Dermis blood vessel endothelial cell (primary cell): ENCODE results near the gene COA1. TPM values are rescaled to one million over a fixed set of nuclear protein-coding genes. Genes with fewer than 3 reads are reported as not detected.
"Not testable (repeated sequence)": the region's sequence is repeated elsewhere in the genome, so short reads cannot be mapped to it uniquely, and the experiment has no call there.

ENCODE experiments used
- DNase-seq: peaks from one replicate; pipeline ENCODE4 v3.0.0; 2010
- total RNA-seq: library from RNA; depleted of rRNA; stranded (reverse); fragments of >200 nt; gene quantifications from 2 replicates; pipeline ENCODE4 v1.2.3, GENCODE V29; 2014

Gene COA1
- total RNA-seq, 1 donor from 2014 or later = 47.3 TPM

DNA sequence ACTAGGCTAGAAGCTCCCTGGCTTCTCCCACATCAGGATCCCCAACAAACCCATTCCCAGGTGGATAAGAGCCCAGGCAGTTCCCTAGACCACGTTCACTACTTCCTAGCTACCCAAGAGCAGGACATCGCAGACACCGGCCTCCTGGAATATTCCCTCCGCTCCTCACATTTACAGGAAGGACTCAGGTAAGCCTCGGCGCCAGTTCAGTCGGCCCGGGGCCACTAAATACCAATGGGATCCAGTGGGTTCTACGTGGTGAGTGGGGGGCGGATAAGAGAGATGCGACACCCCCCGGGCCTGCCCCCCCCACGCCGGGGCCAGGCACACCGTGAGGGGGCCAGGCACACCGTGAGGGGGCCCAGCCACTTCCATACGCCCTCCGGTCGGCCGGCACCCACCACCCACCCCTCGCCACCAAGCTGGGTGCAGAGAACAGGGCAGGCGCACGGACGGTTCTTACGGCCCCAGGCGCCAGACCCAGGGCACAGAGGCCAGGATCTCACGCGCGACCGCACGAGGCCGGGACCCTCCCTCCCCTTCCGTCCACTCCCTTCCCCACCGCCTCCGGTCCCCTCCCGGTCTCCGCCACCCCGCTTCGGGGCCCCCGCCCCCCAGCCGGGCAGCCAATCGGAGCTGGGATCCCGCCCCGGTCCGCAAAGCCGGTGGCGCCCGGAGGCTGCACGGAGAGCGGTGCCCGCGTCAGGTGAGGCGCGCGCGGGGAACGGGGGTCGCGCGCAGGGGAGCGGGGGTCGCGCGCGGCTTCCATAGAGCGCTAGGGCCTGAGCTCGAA is 28.9 kb upstream of the COA1 start, which contains the start of gene BLVRA:
Gene BLVRA, plus strand, starts transcription at position 652 of the 793 bp plus-strand sequence. CDS start 12,479 bp downstream, outside the sequence.
- peak; percentile 56 for DNase-seq

DNA sequence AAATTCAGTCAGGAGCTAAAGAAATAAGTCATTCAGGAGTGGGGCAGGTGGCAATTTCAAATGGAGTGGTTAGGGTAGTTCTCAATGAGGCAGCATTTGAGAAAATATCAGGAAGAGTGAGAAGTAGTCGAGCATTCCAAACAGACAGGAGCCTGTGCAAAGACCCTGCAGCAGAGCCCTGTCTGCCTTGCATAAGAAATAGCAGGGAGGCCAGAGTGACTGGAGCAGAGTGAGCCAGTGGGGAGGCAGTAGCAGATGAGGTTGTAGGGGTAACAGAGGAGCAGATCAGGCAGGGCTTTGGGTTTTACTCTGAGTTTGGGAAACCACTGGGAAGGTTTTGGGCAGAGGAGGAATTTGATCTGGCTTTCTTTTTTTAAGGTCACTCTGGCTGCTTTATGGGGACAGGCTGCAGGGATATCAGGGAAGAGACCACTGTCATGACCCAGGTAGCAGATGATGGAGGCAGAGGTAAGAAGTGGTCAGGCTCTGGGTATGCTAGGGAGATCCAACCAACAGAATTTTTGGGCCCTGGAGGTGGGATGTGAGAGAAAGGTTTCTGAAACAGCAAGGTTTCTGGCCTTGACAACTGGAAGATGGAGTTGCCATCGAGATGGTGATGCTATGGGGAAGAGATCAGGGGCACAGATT is 27.9 kb upstream of the COA1 start:
- DNase-seq = no peak

GRCh38 chr7:43756368-43757072 is 27.2 kb upstream of the COA1 start:
- no peak for DNase-seq

GRCh38 chr7:43754596-43754995 is 25.3 kb upstream of the COA1 start:
- no peak for DNase-seq

DNA sequence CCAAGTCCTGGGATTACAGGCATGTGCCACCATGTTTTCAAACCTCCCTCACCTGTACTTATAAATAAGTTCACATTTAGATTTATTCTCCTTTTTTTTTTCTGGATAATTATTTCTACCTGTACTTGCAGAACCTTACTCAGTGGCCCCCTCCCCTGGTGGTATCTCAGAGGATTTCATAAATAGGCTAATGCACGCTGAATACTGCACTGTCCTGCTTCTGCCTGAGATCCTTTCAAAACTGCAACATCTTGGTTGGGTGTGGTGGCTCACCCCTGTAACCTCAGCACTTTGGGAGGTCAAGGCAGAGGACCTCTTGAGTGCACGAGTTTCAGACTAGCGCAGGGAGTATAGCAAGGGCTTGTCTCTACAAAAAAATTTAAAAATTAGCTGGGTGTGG is 24.5 kb upstream of the COA1 start:
- no peak for DNase-seq

DNA sequence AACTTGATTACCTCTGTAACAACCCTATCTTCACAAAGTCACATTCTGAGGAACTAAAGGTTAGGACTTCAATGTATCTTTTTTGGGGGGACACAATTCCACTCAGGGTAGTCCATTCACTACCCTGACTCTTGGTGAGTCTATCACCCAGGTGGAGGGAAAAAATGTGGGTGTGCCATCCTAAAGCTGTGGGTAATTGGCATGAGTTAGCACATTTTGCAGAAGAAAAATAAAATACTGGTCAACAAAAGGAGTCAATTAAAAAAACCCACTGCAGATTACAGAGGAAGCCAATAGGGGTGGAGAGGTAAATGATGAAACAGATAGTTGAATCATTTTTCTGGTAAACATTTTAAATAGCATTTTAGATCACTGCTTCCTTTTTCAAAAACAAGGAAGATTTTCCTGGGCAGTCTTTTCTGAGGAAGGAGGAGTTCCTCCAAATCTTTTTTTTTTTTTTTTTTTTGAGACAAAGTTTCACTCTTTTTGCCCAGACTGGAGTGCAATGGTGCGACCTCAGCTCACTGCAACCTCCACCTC is 24.0 kb upstream of the COA1 start:
- DNase-seq = no peak

GRCh38 chr7:43752411-43752810 is 23.1 kb upstream of the COA1 start:
- no peak for DNase-seq

DNA sequence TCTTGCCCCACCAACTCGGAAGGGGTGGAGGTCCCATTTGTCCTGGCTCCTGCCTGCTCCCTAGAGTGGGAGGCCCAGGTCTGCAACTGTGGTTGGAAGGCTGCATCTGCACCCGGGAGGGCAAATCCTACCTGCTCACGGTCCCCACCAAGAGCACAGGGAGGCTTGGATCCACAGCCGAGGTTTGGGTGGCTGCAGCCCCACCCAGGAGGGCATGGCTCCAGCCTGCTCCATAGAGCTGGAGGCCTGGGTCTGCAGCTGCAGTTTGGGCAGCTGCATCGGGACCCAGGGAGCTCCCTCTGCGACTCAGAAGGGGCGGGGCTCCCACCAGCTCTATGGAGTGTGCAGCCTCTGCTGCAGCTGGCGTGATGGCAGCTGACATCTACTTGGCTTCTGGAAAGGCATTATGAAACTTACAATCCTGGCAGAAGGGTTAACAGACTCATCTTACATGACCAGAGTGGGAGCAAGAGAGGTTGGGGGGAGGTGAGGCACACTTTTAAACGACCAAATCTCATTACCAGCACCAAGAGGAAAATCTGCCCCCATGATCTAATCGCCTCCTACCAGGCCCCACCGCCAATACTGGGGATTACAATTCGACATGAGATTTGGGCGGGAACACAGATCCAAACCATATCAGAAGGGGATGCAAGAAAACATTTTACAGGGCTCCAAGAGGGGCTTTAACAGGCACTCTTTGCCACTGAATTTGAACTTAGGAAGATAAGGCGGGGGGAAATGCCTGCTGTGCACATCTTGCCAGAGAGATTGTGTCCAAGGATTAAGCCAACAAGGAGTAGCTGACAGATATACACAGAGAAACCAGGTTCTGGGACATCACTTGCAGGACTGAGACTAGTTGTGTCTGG is 20.9 kb upstream of the COA1 start:
- DNase-seq = no peak

DNA sequence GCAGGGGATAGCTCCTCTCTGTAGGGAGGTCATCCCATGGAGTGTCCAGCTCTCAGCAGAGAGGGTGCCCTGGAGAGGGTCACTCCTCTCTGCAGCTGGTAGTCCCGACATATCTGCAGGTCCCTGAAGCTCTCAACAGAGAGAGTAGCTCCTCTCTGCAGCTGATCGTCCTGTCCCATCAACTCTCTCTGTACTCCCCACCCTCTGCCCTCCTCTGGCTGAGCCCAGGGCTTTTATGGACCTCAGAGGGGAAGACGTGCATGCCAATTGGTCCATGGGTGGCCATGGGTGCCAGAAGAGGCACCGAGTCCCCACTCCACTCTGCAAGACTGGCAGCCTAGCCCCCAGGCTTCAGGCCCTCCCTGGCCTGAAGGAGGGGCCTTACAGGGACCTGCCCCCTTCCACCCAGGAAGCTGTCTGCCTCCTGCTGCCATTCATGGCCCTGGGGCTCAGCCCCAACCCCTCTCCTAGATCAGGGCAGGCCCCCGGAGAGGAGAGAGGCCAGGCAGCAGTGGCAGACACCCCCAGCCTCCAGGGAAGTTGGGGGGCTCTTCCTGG is 20.1 kb upstream of the COA1 start:
- no peak for DNase-seq

- no peak for DNase-seq
Observed at GRCh38 chr7:43747328-43748105, 18.2 kb upstream of the COA1 start.

DNA sequence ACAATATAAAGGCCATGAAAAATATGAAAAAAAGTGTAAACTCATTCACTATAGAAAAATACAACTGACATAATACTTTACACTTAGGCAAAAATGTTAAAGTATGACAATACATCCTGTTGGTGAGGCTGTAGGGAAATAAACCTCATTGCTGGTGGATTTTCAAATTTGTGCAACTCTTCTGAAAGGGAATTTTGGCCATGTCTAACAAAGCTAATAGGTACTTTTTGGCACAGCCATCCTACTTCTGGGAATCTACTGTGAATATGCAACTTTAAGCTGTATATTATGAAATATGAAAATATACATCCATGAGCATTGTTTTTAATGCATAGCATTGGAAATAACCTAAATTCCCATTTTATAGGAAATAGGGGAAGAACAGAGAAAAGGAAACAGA is 13.4 kb upstream of the COA1 start:
- no peak for DNase-seq

GRCh38 chr7:43737467-43738127 is 8.3 kb upstream of the COA1 start:
- no peak for DNase-seq

DNA sequence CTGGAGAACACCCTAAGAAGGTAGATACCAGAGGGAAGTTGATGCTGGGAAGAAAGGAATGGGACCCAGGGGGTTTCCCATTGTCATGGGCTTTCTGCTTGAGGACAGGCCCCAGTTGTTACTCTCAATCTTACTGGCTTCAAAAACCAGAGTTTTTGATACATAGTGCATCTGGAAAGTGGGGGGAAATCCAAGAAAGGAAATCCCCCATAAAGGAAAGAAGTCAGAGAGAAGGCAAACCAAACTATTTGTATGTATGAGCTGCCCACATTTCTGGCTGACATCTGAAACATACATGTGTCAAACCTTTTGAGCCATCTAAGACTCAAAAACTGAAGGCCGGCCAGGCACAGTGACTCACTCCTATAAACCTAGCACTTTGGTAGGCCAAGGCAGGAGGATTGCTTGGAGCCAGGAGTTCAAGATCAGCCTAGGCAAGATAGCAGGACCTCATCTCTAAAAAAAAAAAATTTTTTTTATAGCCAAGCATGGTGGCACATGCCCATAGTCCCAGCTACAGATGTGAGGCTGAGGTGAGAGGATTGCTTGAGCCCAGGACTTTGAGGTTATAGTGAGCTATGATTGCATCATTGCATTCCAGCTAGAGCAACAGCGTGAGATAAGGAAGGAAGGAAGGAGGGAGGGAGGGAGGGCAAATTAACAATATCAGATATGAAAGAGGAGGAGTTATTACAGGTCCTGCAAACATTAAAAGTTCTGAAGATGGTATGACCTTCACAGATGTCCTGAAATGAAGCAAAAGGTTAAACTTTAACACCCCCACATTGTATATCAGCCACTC is 6.7 kb upstream of the COA1 start:
- no peak for DNase-seq

GRCh38 chr7:43735403-43735801 is 6.1 kb upstream of the COA1 start:
- no peak for DNase-seq

- not testable (repeated sequence) for DNase-seq
Observed at GRCh38 chr7:43734575-43735332, 5.4 kb upstream of the COA1 start.

DNA sequence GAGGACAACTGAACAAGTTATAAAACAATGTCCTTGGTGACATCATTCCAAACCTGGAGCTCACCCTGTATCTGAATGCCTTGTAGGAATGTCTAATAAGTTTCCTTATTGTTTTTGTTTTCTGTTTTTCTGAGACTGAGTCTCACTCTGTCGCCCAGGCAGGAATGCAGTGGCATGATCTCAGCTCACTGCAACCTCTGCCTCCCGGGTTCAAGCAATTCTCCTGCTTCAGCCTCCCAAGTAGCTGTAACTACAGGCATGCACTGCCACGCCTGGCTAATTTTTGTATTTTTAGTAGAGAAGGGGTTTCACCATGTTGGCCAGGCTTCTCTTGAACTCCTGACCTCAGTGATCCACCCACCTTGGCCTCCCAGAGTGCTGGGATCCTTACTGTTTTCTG is 2.2 kb upstream of the COA1 start:
- DNase-seq = not testable (repeated sequence)

DNA sequence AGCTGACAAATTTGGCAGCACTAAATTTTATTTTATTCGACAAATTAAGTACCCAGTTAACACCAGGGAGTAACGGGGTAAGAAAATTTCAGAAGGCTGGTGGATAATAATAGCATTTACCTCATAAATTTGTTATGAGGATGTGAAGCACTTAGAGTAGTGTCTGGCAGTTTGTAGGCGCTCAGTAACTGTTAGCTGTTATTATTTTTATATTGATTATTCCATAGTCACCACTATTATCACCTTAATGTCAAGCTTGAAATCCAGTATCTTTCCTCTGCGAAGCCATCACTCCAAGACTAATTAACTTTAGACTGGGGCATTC is 563 bp upstream of the COA1 start:
- no peak for DNase-seq

- DNase-seq = no peak
Observed at GRCh38 chr7:43727494-43727893, 1.8 kb downstream of the COA1 start.

GRCh38 chr7:43727003-43727402 is 2.3 kb downstream of the COA1 start:
- no peak for DNase-seq
